Smooth muscle cell of the brain vasculature (primary cell): Measurements from ENCODE around the gene RAB36.

ENCODE experiments used
- DNase-seq: peaks from one replicate; pipeline ENCODE4 v3.0.0-alpha.2; 2012; ENCODE audit warnings: low read depth, low spot score

RAB36 gene, protein sequence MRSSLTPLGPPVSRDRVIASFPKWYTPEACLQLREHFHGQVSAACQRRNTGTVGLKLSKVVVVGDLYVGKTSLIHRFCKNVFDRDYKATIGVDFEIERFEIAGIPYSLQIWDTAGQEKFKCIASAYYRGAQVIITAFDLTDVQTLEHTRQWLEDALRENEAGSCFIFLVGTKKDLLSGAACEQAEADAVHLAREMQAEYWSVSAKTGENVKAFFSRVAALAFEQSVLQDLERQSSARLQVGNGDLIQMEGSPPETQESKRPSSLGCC

DNA sequence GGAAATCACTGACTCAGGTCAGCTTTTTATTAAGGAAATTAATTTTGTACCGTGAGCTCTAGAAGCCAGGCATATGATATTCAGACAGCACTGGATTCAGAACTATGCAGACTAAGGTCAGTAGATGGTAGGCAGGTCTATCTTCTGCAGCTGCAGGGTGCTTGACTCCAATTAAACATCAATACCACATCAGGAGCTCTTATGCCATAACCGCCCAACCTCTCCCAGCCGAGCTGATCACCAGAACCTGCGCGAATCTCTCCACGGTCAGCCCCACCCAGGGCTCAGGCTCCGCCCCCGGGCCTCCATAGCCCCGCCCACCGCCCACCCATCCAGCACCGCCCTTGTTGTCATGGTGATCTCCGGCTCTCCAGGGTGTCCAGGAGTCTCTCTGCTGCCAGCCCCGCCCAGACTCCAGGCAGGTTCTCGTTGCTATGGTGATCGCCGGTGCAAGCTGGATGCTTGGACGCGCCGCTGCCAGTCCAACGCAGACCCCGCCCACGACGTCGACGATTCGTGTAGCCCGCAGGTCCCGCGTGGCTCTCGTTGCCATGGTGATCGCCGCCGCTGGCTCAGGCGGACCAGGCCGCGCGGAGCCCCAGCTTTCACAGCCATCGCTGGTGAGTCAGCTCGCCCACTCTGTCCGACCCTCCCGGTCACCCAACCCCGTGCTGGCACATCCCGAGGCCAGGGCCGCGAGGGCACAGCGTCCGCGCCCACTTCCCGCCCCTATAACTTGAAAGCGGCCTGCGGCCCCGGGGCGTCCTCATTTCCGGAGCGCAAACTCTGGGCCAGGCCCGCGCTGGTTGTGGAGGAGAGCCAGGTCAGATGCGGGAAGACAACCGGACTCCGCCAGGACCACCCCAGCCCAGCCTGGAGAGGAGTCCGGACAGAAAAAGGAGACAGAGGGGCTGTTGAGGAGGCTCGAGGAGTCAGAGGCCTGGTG is at the start of gene RAB36:
Gene RAB36 (plus strand): TSS at position 546 of the 946 bp plus-strand sequence. CDS start 1,140 bp downstream, outside the sequence.
- DNase-seq = peak; percentile 92

DNA sequence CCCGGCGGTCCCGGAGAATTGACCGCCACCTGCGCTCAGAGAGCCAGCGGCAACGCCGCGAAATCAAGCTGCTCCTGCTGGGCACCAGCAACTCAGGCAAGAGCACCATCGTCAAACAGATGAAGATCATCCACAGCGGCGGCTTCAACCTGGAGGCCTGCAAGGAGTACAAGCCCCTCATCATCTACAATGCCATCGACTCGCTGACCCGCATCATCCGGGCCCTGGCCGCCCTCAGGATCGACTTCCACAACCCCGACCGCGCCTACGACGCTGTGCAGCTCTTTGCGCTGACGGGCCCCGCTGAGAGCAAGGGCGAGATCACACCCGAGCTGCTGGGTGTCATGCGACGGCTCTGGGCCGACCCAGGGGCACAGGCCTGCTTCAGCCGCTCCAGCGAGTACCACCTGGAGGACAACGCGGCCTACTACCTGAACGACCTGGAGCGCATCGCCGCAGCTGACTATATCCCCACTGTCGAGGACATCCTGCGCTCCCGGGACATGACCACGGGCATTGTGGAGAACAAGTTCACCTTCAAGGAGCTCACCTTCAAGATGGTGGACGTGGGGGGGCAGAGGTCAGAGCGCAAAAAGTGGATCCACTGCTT is 49.4 kb upstream of the RAB36 start:
- no peak for DNase-seq

DNA sequence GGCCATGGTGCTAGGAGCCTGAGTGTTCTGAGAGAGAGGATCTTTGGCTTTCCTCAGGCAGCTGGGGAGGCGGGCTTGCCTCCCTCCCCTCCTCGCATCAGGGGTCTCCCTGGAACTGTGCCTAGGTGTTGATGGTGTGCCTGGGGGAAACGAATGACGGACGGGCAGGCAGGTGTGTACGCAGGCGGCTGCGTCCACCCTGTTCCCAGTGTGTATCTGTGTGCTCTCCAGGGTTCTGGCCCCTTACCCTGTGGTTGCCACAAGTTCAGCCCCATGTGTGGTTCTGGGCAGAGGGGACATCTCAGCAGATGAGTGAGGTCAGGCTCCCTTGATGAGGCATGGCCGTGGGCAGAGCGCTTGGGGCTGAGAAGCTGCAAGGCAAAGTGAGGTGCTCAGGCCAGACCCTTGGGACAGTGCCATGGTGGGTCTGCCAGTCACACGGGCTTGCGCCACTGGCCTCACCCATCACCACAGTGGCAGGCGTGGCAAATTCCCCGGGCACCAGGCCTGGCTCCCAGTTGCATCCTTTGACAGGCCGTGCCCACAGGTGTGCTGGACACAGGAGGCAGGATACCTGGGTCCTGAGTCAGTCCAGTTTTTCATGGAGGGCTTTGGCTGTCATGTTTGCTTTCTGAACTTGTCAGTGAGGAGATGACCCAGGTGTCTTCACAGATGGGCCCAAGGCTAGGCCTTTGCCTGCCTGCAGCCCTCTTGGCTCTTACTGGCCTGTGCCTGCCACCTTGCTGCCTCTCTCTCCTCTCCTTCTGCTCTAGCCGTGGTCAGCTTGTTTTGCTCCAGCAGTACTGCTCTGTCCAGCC is 47.7 kb upstream of the RAB36 start:
- no peak for DNase-seq

DNA sequence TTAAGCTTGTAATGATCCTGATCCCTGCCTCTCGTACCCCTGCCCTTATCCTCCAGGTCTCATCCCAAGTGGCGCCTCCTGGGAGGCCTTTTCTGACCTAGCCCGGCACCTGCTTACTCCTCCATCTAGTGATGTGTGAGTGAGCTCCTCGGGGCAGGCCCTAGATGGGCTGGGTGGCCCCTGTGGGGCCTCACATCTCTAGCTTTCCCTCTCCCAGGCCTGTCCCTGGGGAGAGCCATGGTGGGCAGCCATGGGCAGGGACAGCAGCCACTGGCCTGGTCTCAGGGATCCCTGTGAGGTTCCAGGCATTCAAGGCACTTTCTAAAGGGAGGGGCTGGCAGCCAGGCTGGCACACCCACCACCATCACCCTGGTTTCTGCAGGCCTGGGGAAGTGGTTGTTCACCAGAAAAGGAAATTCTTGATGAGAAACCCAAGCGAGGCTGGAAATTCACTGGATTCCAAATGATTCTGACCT is 47.0 kb upstream of the RAB36 start:
- DNase-seq = no peak

DNA sequence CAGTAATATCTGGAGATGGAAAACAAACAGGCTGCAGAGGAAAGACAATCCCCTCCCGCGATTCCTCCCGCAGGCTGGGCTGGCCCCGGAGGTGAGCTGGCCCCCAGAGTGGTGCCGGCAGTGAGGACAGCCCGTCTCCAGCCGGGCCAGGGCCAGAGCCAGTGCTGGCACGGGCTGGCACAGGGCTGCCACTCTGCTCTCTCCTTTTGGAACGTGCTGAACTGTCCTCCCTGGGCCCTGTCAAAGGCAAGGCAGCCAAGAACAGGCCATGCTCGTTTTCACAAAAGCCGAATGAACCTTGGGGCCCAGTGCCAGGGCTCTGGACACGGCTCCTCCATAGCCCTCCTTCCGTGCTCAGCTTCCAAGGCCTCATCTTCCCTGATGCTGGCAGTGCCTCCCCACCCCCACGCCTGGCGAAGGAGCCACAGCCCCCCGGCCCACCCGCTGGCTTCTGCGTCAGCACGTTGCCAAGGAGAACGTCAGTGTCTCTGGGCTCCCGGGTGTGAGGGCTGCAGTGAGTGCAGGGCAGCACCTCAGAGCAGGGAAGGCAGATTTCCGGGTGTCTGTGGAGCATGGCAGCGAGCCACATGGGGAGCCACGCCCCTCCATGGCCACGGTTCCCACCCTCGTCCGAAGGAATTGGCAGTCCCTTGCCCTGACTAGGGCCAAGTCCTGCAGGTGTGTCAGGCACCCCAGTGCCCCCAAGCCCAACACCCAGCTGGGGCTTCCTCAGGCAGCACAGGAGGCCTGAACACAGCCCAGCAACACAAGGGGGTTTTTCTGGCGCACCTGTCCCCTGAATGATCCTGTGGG is 46.4 kb upstream of the RAB36 start:
- no peak for DNase-seq

DNA sequence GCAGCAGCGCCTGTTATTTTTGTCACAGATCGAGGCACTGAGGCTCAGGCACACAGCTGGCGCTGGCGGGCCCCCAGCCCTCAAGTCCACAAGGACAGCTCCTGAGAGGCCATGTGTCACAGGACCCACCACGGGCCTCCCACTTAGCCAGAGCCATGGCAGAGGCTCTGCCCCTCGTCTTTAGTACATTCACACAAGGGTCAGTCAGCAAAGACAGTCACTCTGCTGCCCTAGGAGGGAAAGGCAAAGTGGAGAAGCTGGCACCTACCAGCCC is 45.8 kb upstream of the RAB36 start:
- DNase-seq = no peak

DNA sequence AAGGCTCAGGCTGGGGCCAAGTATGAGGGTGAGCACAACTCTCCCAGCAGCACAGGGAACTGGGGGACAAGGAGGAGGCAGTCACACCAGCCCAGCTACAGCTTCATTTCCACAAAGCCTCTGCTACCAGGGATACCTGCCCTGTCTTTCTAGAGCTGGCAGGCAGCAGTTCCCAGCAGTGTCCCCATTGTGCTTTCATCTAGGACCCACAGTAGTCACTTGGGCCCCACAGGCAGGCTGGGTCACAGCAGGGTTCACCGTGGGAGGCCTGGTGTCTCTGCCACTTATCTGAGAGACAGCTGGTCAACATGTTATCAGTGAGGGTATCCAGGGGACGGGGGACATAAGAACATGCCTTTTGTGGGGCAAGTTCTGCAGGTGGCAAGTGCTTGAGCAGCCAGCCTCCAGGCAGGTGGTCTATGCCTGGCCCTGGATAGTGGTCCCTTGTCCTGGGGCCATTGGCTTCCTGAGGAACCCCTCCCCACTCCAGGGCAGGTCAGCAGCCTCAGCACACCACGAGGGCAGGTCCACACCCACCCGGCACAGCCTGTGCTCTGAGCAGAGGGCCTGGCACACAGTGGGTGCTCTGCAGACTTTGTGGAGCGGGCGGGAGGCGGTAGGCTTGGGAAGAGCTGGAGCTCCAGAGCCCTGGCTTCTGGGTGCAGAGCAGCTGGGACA is 45.0 kb upstream of the RAB36 start:
- DNase-seq = no peak

DNA sequence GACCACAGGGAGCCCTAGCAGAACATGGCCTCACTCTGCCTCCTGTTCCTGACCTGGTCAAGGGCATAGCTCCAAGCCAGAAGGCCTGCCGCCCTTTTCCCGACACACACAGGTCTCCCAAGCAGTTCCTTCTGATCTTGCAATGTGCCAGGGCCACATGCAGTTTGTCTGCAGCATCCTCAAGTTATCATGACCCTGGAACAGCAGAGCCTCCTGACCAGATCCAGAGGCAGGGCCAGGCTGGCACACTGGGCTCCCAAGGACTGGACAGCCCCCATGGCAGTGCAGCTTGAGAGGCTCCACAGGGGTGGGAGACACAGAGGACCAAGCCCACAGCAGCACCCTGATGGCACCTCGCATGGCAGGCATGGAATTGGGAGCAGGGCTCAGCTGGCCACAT is 43.8 kb upstream of the RAB36 start:
- no peak for DNase-seq

DNA sequence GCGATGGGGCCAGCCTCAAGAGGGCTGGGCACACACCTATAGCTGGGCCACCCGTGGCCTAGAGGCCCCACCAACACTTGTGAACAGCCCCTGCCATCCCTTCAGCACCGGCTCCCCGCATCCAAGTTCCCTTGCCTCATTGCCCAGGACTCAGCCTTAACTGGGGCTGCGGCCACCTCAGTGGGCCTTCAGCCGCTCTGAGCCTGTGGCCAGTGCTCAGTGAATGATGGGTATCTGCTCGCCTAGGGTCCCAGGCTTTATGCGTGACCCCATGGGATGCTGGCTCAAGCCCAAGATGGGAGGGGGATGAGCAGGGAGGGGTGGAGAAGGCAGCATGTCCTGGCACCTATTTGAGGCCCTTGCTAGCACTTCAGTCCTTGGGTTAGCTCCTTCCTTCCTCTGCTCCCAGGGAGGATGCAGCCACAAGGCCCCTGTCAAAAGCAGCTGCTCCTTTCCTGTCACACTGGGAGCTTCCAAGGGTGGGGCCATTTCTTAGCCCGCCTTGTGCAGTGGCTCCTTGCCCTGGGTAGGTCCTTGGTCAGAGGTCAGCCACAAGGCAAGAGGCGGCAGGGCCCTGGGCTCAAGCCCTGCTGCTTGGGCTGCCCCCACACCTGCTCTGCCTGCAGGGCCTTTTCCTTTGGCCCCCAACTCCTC is 43.1 kb upstream of the RAB36 start:
- no peak for DNase-seq

DNA sequence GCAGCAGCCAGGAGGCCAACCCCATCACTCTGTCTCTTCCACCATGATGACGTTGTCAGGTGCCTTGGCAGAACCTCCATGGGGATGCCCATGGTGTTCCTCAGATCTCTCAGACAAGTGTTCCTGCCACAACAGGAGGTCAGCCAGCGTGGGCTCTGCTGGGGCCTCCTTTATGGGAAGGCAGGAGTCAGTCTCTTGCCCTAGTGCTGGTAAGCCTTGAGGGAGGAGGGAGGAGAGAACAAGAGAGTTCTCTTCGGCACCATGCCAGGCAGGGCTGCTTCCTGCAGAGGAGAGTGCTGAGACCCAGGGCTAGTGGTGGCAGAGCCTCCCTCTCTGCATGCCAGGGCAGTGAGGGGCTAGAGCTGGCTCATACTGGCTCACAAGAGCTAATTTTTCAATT is 42.5 kb upstream of the RAB36 start:
- no peak for DNase-seq

DNA sequence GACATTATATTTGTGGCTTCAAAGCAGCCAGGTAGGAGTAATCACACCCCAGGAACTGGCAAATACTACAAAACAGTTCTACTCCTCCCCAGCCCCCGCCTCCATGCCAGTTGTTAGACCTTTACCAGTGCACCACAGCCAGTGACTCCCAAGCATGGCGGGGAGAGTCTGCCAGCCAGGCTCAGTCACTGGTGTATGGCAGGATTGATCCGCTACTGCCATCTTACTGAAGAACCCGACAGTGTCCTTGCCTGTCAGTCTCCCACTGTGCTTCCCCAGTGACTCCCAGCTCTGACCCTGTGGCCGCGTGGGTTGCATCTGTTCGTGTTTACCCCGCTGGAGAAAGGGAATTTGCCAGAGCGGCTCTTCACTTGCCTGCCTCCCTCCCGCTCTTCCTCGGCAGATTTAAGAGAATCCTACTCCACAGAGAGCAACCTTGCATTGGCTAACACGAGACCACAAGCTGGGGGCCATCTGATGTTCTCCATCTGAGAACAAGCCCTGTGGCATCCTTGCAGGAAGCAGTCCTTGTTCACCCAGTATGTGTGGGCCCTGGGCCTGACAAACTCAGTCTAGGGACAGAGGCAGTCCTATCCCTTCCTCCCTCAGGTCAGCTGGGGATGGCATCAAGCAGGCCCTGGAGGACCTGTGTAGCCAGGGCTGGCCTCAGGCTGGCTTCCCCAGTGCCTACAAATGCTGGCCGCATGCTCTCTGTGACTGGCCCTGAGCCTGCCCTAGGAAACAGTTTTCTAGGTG is 41.9 kb upstream of the RAB36 start:
- no peak for DNase-seq

DNA sequence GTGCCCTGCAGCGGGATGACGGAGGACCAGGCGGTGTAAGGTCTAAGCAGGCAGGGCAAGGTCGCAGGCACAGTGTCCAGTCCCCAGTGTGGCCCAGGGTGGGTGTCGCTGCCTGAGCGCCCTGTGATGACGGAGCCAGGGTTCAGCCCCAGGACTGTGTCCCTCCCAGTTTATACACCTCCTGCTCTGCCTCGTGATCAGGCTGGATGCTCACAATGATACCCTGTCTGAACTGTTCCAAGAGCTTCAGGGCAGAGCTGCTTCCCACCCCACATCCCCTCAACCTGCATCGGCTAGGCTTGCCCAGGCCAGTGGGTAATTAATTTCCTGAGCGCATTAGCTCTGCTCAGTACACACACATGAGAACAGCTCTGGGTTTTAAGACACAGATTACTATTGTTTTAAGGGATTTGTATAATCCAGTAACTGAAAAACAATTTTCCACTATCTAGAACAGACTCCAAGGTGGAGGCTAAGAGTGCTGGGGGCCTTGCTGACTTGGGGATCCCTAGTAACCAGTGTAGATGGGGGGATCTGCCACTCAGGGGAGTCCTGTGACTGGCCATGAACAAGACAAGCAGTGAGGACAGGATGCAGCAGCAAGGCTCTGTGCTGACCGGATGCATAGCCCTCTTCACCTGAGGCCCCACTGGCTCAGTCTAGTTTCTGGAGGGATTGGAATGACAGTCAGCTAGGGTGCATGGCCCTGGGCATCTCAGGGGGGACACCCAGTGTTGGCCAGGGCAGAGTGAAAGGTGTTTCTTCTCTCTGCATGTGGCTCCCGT is 40.9 kb upstream of the RAB36 start:
- DNase-seq = no peak

DNA sequence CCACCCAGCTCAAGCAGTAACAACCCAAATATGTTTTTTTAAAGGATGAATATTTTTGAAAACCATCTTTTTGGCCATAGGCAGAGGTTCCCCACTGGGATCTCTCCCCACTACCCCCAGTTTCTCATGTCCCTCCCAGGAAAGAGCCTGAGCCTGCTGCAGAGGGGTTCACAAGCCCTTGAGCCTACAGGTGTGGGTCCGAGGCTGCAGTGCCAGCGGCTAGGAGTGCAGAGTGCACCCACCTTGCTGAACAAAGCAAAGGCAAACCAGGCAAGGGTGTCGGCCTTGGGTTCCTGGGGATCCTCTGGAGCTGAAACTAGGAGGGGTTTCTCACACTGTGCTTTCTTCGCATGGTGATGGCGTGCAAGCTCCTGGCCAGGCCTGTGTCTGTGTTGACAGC is 40.0 kb upstream of the RAB36 start:
- no peak for DNase-seq

DNA sequence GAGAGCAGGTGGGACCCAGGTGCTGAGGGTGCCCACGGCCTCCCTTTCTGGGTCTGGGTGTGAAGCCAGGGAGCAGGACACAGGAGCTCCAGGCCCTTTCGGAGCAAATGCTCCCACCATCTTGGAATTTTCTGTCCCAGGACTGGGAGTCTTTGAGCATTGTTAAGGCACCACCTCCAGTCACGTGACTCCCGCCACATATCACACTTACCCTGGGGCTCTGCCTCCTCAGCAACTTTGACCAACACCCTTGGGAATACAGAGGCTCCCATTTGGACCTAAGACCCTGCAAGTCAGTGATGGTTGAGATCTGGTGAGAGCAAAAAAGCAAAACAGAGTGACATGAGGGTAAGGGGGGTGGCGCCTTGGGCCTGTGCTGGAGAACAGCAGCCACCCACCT is 39.4 kb upstream of the RAB36 start:
- no peak for DNase-seq

DNA sequence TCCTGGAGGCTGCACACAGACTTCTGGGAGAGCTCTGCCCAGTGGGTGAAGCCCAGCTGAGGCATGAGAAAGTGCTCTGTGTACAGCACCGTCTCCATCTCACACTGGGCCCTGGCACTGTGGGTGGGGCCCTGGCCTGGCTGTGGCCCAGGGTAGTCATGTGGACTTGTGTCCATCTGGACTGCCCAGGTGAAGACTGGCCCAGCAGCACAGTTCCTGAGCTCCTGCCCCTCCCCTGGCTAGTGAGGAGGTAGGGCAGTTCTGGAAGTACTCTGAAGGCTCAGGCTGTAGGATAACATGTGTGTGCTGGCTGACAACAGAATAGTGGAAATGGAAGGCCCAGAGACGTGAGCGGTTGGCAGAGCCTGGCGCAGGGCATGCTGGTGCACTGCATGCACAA is 38.9 kb upstream of the RAB36 start:
- DNase-seq = no peak

DNA sequence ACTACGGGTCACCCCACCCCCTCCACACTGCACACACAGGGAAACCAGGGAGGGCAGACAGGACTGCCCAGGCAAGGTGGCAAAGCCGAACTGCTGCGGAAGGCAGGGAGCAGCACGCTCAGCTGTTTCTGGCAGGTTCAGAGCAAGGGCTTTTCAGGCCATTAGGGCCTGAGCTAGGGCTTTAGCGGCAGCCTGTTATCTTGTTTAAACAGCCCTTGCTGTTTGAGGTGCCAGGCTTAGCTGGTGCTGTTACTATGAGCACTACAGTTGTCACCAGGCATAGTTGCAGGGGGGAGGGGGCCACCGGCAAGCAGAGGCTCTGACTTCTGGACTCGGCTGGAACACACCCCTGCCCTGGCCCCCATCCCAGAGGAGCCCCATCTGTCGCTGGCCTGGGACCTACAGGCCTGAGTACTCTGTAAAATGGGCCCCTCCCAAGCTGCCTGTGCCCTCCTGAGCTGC is 38.3 kb upstream of the RAB36 start:
- DNase-seq = no peak

DNA sequence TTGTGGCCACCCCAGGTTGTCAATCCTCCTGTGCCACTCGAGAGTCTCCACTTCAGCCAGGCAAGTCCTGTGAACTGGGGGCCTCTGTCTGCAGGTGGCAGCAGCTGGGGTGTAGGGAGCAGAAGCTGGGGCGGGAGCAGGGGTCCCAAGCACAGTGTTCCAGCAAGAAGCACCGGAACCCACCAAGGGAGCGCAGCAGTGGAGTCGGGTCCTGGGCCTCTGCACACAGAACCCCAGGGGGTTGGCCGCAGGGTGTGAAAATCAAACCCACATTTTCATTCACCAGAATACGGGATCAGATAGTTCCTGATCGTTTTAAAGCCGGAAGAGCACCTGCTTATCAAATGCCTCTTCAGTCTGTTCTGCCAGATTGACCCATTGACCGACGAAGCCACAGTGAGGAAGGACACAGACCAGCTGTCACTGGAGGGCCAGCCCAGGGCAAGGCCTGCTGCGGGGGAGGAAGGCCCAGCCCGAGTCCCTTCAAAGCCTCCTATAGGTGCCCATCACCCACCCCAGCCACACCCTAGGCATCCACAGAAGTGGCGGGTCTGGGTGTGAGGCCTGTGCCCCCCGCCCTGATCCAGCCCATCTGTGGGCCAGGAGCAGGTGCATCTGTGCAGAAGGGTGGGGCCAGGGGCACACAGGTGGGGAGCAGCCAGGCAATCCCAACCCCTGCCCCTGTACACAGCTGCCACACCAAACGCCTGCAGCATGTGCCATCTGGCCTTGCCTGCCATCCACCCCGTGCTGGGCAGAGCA is 37.6 kb upstream of the RAB36 start:
- no peak for DNase-seq
